Neural progenitor cell (in vitro differentiated cells): Measurements from ENCODE around the gene CFAP299. TPM values are rescaled to one million over a fixed set of nuclear protein-coding genes. Genes with fewer than 3 reads are reported as not detected.

Experiments used
- DNase-seq: peaks from one replicate; pipeline ENCODE4 v3.0.0-alpha.2; 2016; ENCODE audit warnings: low spot score
- H2AFZ ChIP-seq: fragments of 200-600 bp; sonication (generic); replicated peaks from 2 replicates; pipeline ENCODE4 v1.6.1; 2016; ENCODE audit warnings: antibody characterized with exemption
- H3F3A ChIP-seq: fragments of 200-600 bp; sonication (generic); 2 replicates; pipeline ENCODE4 v1.6.1; 2016; ENCODE audit warnings: antibody characterized with exemption, low read depth
- H3K27ac ChIP-seq: fragments of 200-600 bp; sonication (generic); 2 replicates; pipeline ENCODE4 v1.5.1; 2016; ENCODE audit warnings: mild to moderate bottlenecking
- H3K27me3 ChIP-seq: fragments of 200-600 bp; sonication (generic); 2 replicates; pipeline ENCODE4 v1.6.1; 2016; ENCODE audit warnings: mild to moderate bottlenecking, moderate library complexity
- H3K36me3 ChIP-seq: fragments of 200-600 bp; sonication (generic); 2 replicates; pipeline ENCODE4 v1.5.1; 2016
- H3K4me1 ChIP-seq: fragments of 200-600 bp; sonication (generic); 2 replicates; pipeline ENCODE4 v1.6.1; 2016; ENCODE audit warnings: mixed run types
- H3K4me2 ChIP-seq: fragments of 200-600 bp; sonication (generic); 2 replicates; pipeline ENCODE4 v1.6.1; 2016
- H3K4me3 ChIP-seq: fragments of 200-600 bp; sonication (generic); 2 replicates; pipeline ENCODE4 v1.5.1; 2016
- H3K79me2 ChIP-seq: fragments of 200-600 bp; sonication (generic); 2 replicates; pipeline ENCODE4 v1.6.1; 2016; ENCODE audit warnings: low read depth
- H3K9ac ChIP-seq: fragments of 200-600 bp; sonication (generic); 2 replicates; pipeline ENCODE4 v1.6.1; 2016
- H3K9me3 ChIP-seq: fragments of 200-600 bp; sonication (generic); 2 replicates; pipeline ENCODE4 v1.5.1; 2016; ENCODE audit warnings: low read depth
- H4K20me1 ChIP-seq: fragments of 200-600 bp; sonication (generic); 2 replicates; pipeline ENCODE4 v1.6.1; 2016; ENCODE audit warnings: low read depth
- H3K27ac Mint-ChIP-seq: 3 replicates; pipeline ENCODE4 v1.8.0; 2021; ENCODE audit warnings: mixed read lengths
- H3K27me3 Mint-ChIP-seq: 2 replicates; pipeline ENCODE4 v1.8.0; 2022; ENCODE audit warnings: low read depth, mild to moderate bottlenecking, inconsistent platforms, moderate library complexity, mixed read lengths; ENCODE audit not compliant: insufficient read depth
- H3K36me3 Mint-ChIP-seq: 3 replicates; pipeline ENCODE4 v1.8.0; 2021; ENCODE audit warnings: mixed read lengths
- H3K4me1 Mint-ChIP-seq: 3 replicates; pipeline ENCODE4 v1.8.0; 2021; ENCODE audit warnings: mixed read lengths
- H3K4me3 Mint-ChIP-seq: 3 replicates; pipeline ENCODE4 v1.8.0; 2021; ENCODE audit warnings: mild to moderate bottlenecking, moderate library complexity, mixed read lengths
- H3K9me3 Mint-ChIP-seq: 3 replicates; pipeline ENCODE4 v1.8.0; 2020; ENCODE audit warnings: mixed read lengths
- EZH2 ChIP-seq: fragments of 200-600 bp; sonication (generic); IDR thresholded peaks from 2 replicates; pipeline ENCODE4 v1.6.1; 2017; ENCODE audit warnings: antibody characterized with exemption, mild to moderate bottlenecking, moderate library complexity
- EZH2phosphoT487 ChIP-seq: fragments of 200-600 bp; sonication (generic); IDR thresholded peaks from 2 replicates; pipeline ENCODE4 v1.6.1; 2017; ENCODE audit warnings: antibody characterized with exemption
- total RNA-seq: library from RNA; depleted of rRNA; stranded (reverse); fragments of >200 nt; gene quantifications from 2 replicates; pipeline ENCODE4 v1.2.3, GENCODE V29; 2015; ENCODE audit warnings: low replicate concordance
- TF ChIP-seq, protein P1 (sequence below): fragments of 200-600 bp; sonication (generic); IDR thresholded peaks from 2 replicates; pipeline ENCODE4 v1.5.1; 2017; ENCODE audit warnings: antibody characterized with exemption, mild to moderate bottlenecking

CFAP299 gene
- total RNA-seq, 1 donor from 2014 or later, result not detected

DNA sequence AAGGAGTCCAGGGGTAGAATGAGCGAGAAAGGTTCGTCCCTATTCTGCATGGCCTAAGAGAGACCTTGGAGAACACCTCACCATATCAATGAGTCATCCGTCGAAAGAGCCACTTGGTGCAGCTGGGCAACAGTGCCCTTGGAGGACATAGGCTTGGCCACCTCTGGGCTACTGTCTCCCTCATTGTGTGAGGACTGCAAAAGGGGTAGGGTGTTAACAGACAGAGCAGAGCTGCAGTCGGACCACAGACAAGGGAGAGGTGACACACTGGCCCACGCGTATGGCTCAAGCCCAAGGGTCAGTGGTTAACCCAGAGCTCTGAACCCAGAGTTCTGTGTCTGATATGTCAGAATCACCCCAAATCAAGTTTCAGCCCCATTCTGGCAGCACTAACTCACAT lies 576.8 kb downstream of the CFAP299 start:
- Histone ChIP-seq H3K4me2 (no peak overlapping the region), H3K79me2 (no peaks in the 10 kb centered on the region), H3K4me3 (no peak overlapping the region), H3F3A (no peaks in the 10 kb centered on the region), H3K9me3 (no peaks in the 10 kb centered on the region), H3K36me3 (no peaks in the 10 kb centered on the region), H3K9ac (no peak overlapping the region), H3K27ac (no peak overlapping the region), H3K27me3 (no peaks in the 10 kb centered on the region), H4K20me1 (no peaks in the 10 kb centered on the region), H2AFZ (no peak overlapping the region), H3K4me1 (no peaks in the 10 kb centered on the region)
- H3K27ac Mint-ChIP-seq, result no peak overlapping the region
- H3K4me3 Mint-ChIP-seq, result no peak overlapping the region
- no peaks in the 10 kb centered on the region for H3K27me3 Mint-ChIP-seq
- H3K9me3 Mint-ChIP-seq, result no peaks in the 10 kb centered on the region
- TF ChIP-seq EZH2phosphoT487 (no peak), EZH2 (no peak)
- TF ChIP-seq, protein P1, sequence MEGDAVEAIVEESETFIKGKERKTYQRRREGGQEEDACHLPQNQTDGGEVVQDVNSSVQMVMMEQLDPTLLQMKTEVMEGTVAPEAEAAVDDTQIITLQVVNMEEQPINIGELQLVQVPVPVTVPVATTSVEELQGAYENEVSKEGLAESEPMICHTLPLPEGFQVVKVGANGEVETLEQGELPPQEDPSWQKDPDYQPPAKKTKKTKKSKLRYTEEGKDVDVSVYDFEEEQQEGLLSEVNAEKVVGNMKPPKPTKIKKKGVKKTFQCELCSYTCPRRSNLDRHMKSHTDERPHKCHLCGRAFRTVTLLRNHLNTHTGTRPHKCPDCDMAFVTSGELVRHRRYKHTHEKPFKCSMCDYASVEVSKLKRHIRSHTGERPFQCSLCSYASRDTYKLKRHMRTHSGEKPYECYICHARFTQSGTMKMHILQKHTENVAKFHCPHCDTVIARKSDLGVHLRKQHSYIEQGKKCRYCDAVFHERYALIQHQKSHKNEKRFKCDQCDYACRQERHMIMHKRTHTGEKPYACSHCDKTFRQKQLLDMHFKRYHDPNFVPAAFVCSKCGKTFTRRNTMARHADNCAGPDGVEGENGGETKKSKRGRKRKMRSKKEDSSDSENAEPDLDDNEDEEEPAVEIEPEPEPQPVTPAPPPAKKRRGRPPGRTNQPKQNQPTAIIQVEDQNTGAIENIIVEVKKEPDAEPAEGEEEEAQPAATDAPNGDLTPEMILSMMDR, result no peak
- no peak for DNase-seq
- no peaks in the 10 kb centered on the region for H3K4me1 Mint-ChIP-seq
- no peaks in the 10 kb centered on the region for H3K36me3 Mint-ChIP-seq

- H3K27ac ChIP-seq, result no peak overlapping the region
- no peak overlapping the region for H3K4me3 Mint-ChIP-seq
- no peak overlapping the region for H3K27ac Mint-ChIP-seq
- no peaks in the 10 kb centered on the region for H3K4me1 ChIP-seq
- no peaks in the 10 kb centered on the region for H3K9me3 ChIP-seq
- H3K27me3 Mint-ChIP-seq, result no peaks in the 10 kb centered on the region
- no peaks in the 10 kb centered on the region for H3F3A ChIP-seq
- no peak overlapping the region for H3K4me2 ChIP-seq
- TF ChIP-seq EZH2, result no peak
- no peak for TF ChIP-seq EZH2phosphoT487
- TF ChIP-seq, protein P1, result no peak
- no peak for DNase-seq
- H3K9me3 Mint-ChIP-seq, result no peaks in the 10 kb centered on the region
- no peaks in the 10 kb centered on the region for H3K36me3 Mint-ChIP-seq
- no peak overlapping the region for H2AFZ ChIP-seq
- H3K27me3 ChIP-seq, result no peaks in the 10 kb centered on the region
- no peak overlapping the region for H3K4me3 ChIP-seq
- H4K20me1 ChIP-seq, result no peaks in the 10 kb centered on the region
- H3K4me1 Mint-ChIP-seq, result no peaks in the 10 kb centered on the region
- no peaks in the 10 kb centered on the region for H3K79me2 ChIP-seq
- H3K9ac ChIP-seq, result no peak overlapping the region
- H3K36me3 ChIP-seq, result no peaks in the 10 kb centered on the region
These were observed 577.9 kb downstream of the CFAP299 start for GRCh38 chr4:80913381-80913780.

DNA sequence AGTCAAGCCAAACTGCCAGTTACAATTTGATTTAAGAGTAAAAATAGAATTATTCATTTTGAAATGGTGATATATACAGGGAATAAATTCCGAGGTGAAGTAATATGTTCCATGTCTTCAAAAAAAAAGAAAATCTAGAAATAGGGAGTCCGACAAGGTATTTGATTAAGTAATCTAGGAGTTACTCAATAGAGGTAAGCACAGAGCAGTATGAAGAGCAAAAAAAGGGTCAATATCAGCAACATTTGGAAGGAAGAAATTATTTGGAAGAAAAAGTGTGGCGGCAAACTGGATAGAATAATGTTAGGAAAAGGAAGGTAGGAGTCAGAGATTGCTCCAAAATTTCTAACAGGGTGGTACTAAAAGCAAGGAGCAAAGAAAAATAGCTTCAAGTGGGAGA lies 581.2 kb downstream of the CFAP299 start:
- H3K9me3 Mint-ChIP-seq, result no peaks in the 10 kb centered on the region
- no peaks in the 10 kb centered on the region for H3K27me3 Mint-ChIP-seq
- TF ChIP-seq EZH2phosphoT487, result no peak
- TF ChIP-seq, protein P1, result no peak
- TF ChIP-seq EZH2, result no peak

More for the DNA sequence above, 581.2 kb downstream of the CFAP299 start:
- Mint-ChIP-seq H3K4me1 (no peaks in the 10 kb centered on the region), H3K27ac (no peak overlapping the region), H3K4me3 (no peak overlapping the region), H3K36me3 (no peaks in the 10 kb centered on the region)
- H2AFZ ChIP-seq, result no peak overlapping the region
- H3K9ac ChIP-seq, result no peak overlapping the region
- no peaks in the 10 kb centered on the region for H4K20me1 ChIP-seq
- H3K27ac ChIP-seq, result no peak overlapping the region
- H3K9me3 ChIP-seq, result no peaks in the 10 kb centered on the region
- no peak overlapping the region for H3K4me2 ChIP-seq
- no peaks in the 10 kb centered on the region for H3K4me1 ChIP-seq
- no peaks in the 10 kb centered on the region for H3F3A ChIP-seq
- DNase-seq, result no peak
- no peaks in the 10 kb centered on the region for H3K79me2 ChIP-seq
- no peaks in the 10 kb centered on the region for H3K27me3 ChIP-seq
- no peak overlapping the region for H3K4me3 ChIP-seq
- H3K36me3 ChIP-seq, result no peaks in the 10 kb centered on the region
